HCT116 (cell line): ENCODE data around the gene COL9A2.

Source experiments
- EZH2 ChIP-seq: fragments of 200-600 bp; sonication (generic); IDR thresholded peaks from 2 replicates; pipeline ENCODE4 v1.6.1; 2017; ENCODE audit warnings: antibody characterized with exemption, mixed run types
- FOSL1 ChIP-seq: IDR thresholded peaks from 2 replicates; pipeline ENCODE4 v1.6.1; 2012; ENCODE audit warnings: low read depth
- POLR2A ChIP-seq: IDR thresholded peaks from 2 replicates; pipeline ENCODE4 v1.7.0; 2011; ENCODE audit warnings: borderline replicate concordance; ENCODE audit not compliant: insufficient read depth, insufficient read length; ENCODE audit errors: extremely low read depth
- RAD21 ChIP-seq: IDR thresholded peaks from 2 replicates; pipeline ENCODE4 v1.6.1; 2012; ENCODE audit warnings: low read depth, mild to moderate bottlenecking
- SIN3A ChIP-seq: IDR thresholded peaks from 2 replicates; pipeline ENCODE4 v1.6.1; 2012; ENCODE audit warnings: low read depth
- TCF7L2 ChIP-seq: IDR thresholded peaks from 2 replicates; pipeline ENCODE4 v1.7.0; 2011; ENCODE audit warnings: borderline replicate concordance, inconsistent platforms; ENCODE audit not compliant: insufficient read depth, insufficient read length; ENCODE audit errors: extremely low read depth
- TF ChIP-seq, protein P1 (sequence below), 3 experiments: fragments of 200-600 bp in 1 of 3; sonication (generic) in 1 of 3; IDR thresholded peaks in 2 of 3; conservative IDR thresholded peaks in 1 of 3; 2 replicates each; pipeline ENCODE4 v1.5.1; 2012 to 2017; ENCODE audit warnings: low read depth in 2 of 3, low read length in 2 of 3, antibody characterized with exemption in 1 of 3, borderline replicate concordance in 1 of 3, control low read depth in 1 of 3, mild to moderate bottlenecking in 1 of 3, mixed read lengths in 1 of 3, mixed run types in 1 of 3, moderate library complexity in 1 of 3; ENCODE audit not compliant: insufficient read depth in 1 of 3

DNA sequence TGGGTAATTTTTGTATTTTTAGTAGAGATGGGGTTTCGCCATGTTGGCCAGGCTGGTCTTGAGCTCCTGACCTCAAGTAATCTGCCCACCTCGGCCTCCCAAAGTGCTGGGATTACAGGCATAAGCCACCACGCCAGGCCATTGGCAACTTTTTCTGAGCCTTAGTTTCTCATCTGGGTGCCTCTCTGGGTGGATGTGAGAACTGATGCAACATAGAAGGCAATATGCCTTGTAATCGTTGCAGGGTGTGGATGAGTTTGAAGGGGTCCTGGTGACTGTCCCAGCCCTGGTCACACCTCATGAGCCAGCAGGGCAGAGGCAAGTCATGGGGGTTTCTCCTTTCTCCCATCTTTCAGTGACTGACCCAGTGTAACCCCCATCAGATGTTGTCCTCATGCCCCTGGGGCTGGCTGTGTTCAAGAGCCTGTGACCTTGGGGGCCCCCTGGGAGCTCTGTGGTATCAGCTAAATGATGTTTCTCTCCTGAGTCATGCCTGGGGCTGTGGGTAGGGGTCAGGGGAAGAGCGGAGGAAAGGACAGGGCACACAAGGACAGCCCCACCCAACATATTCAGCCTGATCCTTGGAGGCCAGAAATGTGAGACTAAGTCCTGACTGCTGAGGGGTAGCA is 3.6 kb downstream of the COL9A2 start:
- TF ChIP-seq EZH2 (no peak), FOSL1 (no peak), POLR2A (no peak), SIN3A (no peak), RAD21 (no peak), TCF7L2 (no peak)
- TF ChIP-seq, protein P1, sequence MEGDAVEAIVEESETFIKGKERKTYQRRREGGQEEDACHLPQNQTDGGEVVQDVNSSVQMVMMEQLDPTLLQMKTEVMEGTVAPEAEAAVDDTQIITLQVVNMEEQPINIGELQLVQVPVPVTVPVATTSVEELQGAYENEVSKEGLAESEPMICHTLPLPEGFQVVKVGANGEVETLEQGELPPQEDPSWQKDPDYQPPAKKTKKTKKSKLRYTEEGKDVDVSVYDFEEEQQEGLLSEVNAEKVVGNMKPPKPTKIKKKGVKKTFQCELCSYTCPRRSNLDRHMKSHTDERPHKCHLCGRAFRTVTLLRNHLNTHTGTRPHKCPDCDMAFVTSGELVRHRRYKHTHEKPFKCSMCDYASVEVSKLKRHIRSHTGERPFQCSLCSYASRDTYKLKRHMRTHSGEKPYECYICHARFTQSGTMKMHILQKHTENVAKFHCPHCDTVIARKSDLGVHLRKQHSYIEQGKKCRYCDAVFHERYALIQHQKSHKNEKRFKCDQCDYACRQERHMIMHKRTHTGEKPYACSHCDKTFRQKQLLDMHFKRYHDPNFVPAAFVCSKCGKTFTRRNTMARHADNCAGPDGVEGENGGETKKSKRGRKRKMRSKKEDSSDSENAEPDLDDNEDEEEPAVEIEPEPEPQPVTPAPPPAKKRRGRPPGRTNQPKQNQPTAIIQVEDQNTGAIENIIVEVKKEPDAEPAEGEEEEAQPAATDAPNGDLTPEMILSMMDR (IDR thresholded peaks at IDR 0.05 in 2 of 3, conservative IDR thresholded peaks at IDR 0.05 in 1 of 3; ENCODE audit: borderline replicate concordance in 1 of 3, insufficient read depth in 1 of 3, low read depth in 2 of 3, low read length in 2 of 3) = no peak
